Psoas muscle (tissue), 8 donors: ENCODE measurements around the gene FBXW5. TPM values are rescaled to one million over a fixed set of nuclear protein-coding genes. Genes with fewer than 3 reads are reported as not detected.

Source experiments
- ATAC-seq, 4 donors: fragments of 200-7000 bp; cut with Tn5 transposase; one replicate each; pipeline ENCODE4 v1.9.1; 2020; ENCODE audit warnings: moderate library complexity in 3 of 4, mild to moderate bottlenecking in 2 of 4
- DNase-seq, 2 donors: peaks; one replicate each; pipeline ENCODE4 v3.0.0-alpha.2; 2020
- H3K27ac ChIP-seq: fragments of 200-600 bp; one replicate; pipeline ENCODE4 v1.8.0; 2022
- H3K27me3 ChIP-seq, 3 donors: fragments of 200-600 bp in 1 of 3; one replicate each; pipeline versions ENCODE4 v1.6.1 to v1.8.0; 2013 to 2022; ENCODE audit warnings: low read length in 2 of 3, mild to moderate bottlenecking in 2 of 3, moderate library complexity in 1 of 3; ENCODE audit not compliant: insufficient read depth in 3 of 3
- H3K36me3 ChIP-seq, 2 donors: fragments of 200-600 bp in 1 of 2; one replicate each; pipeline versions ENCODE4 v1.6.1 to v1.8.0; 2013 to 2022; ENCODE audit warnings: low read depth in 1 of 2, mild to moderate bottlenecking in 1 of 2, moderate library complexity in 1 of 2; ENCODE audit not compliant: insufficient read depth in 1 of 2
- H3K4me1 ChIP-seq: fragments of 200-600 bp; one replicate; pipeline ENCODE4 v1.8.0; 2022
- H3K4me3 ChIP-seq: fragments of 200-600 bp; one replicate; pipeline ENCODE4 v1.8.0; 2022; ENCODE audit warnings: mild to moderate bottlenecking
- H3K9me3 ChIP-seq: fragments of 200-600 bp; one replicate; pipeline ENCODE4 v1.8.0; 2022
- WGBS, 3 donors: extraction: QIAGEN DNeasy Blood & Tissue Kit; methylation state at CpG; one replicate each; pipeline versions ENCODE4 v1.1.6 to v1.1.7; 2013; 5-methylcytosine and 5-hydroxymethylcytosine counted together
- intact Hi-C, 2 donors: fragments of 100-400 bp; cut with DNase I; formaldehyde crosslinking; loops; one replicate each; pipeline versions ENCODE4 v1.11.0 to v1.14.2; 2022
- polyA plus RNA-seq, 3 donors: library from polyadenylated mRNA; stranded (reverse); fragments of 200-250 nt; gene quantifications; one replicate each; pipeline ENCODE4 v1.2.3, GENCODE V29; 2013
- total RNA-seq, 4 donors: library from RNA; stranded (reverse); fragmentation: NEBNext Ultra II Directional in 2 of 4; extraction: Animal tissue kit (Norgen Biotek cat#: 25700) in 2 of 4; gene quantifications; one replicate each; pipeline versions ENCODE4 v1.2.1 to v1.2.4, GENCODE V29; 2021 to 2023
- TF ChIP-seq, protein P1 (sequence below): fragments of 200-600 bp; IDR thresholded peaks from one replicate; pipeline ENCODE4 v1.8.0; 2022; ENCODE audit warnings: antibody characterized with exemption
- donor health status: healthy with polysubstance abuse.
- donor health status: DM: no; HTN: no; CAD: no; lungs with moderate emphysema.
- donor health status: Bipolar disorder and iron deficiency.
- donor health status: healthy.
- donor health status: DM: yes; HTN: yes; CAD: no.
- donor health status: DM: no; HTN: no; CAD: no.
- donor health status: DM: no; HTN: no; CAD: no.
- donor health status: DM: yes; HTN: yes; CAD: no.

FBXW5 gene
- total and polyA plus RNA-seq, 7 donors = 135 to 261 (median 202) TPM

DNA sequence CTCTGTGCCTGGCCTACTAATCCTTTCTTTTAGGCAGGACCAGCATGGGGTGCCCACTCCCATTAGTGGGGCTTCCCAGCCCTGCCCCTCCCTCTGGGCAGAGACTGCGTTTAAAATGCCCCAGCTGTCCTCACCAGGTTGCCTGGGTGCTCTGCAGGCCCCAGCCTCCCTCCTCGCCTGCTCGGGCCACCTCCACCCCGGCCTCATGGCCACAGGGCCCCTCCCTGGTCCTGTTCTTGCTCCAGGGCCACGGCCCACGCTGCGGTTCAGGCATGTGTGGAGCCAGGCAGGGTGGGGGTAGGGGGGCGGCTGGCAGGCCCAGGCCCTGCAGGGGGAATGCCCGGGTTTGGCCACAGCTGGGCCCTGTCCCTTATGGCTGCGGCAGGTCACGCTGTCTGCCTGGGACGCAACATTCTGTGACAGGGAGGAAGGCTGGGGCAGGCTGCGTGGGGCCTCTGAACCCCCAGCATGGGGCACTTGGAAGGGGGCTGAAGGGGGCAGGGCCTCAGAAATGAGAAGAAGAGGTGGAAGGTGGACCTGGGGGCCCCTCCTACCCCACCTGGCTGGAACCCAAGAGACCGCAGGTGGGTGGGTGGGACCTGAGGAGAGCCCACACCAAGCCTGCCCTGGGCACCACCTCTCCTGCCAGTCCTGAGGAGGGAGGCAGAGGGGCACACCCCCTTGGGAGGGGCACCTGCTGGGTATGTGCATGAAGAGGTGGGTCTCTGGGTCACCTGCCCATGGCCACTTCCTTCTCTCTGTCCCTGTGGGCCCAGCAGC is 7.2 kb upstream of the FBXW5 start, which contains the start of gene LCN12:
TSS of gene LCN12 (plus strand) at position 733 of the 780 bp plus-strand sequence. CDS start 55 bp downstream, outside the sequence.
- Histone ChIP-seq H3K27ac (no peak within 1 kb of the TSS), H3K4me3 (no peak within 1 kb of the TSS), H3K27me3 (no peaks in the 10 kb centered on the region), H3K9me3 (no peaks in the 10 kb centered on the region), H3K4me1 (peaks cover 20% of the 10 kb centered on the region), H3K36me3 (no peaks in the 10 kb centered on the region)
- TF ChIP-seq, protein P1, sequence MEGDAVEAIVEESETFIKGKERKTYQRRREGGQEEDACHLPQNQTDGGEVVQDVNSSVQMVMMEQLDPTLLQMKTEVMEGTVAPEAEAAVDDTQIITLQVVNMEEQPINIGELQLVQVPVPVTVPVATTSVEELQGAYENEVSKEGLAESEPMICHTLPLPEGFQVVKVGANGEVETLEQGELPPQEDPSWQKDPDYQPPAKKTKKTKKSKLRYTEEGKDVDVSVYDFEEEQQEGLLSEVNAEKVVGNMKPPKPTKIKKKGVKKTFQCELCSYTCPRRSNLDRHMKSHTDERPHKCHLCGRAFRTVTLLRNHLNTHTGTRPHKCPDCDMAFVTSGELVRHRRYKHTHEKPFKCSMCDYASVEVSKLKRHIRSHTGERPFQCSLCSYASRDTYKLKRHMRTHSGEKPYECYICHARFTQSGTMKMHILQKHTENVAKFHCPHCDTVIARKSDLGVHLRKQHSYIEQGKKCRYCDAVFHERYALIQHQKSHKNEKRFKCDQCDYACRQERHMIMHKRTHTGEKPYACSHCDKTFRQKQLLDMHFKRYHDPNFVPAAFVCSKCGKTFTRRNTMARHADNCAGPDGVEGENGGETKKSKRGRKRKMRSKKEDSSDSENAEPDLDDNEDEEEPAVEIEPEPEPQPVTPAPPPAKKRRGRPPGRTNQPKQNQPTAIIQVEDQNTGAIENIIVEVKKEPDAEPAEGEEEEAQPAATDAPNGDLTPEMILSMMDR = no peak
- DNase-seq (peak in 1 of 2 donors; percentile 13), ATAC-seq (no peak)
- WGBS, 3 donors = 65 to 87% (median 70%) methylated on average over 13 to 14 of the region's 14 CpGs
- intact Hi-C loops = loop anchor here in 1 of 2 donors (5.0 kb wide), 1 partner anchor 159 kb away; the partner anchor contains the start of gene TMEM141

DNA sequence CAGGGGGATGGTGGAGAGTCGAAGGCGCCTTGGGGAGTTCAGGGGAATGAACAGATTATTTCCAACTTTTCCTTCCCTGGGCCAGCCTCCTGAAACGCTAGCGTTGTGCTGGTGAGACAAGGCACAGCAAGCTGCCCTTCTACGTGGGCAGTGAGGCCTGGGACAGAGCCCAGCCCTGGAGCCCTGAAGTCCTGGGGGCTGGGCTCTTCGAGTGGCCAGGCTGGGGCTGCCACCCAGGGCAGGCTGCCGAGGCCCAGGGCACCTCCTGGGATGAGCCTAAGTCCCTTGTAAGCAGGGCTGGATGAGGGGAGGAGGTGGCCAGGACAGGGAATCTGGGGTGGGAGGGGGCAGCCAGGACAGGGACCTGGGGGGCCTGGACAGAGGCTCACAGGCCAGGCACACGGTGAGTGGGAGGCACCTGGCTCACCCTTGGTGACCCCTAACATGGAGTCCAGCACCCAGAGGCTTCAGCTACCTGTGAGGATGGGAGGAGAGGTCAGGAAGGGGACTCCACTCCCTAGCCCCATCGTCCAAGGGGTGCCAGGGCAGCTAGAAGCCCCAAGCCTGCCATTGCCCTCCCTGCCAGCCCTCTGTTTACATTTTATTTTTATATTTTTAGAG is 6.2 kb upstream of the FBXW5 start:
- Histone ChIP-seq H3K4me3 (peak overlapping the region; percentile 85), H3K27me3 (no peaks in the 10 kb centered on the region), H3K4me1 (peaks cover 20% of the 10 kb centered on the region), H3K36me3 (no peaks in the 10 kb centered on the region), H3K27ac (peak overlapping the region; percentile 87), H3K9me3 (no peaks in the 10 kb centered on the region)
- peak in 1 of 2 donors; percentile 21 for DNase-seq
- WGBS, 3 donors = 27 to 34% (median 33%) methylated on average over 8 to 9 of the region's 9 CpGs
- intact Hi-C loops = loop anchor here in 1 of 2 donors (5.0 kb wide), 1 partner anchor 158 kb away; the partner anchor contains the start of gene TMEM141
- peak in 3 of 4 donors; percentile 10 to 28 (median 21) for ATAC-seq
- TF ChIP-seq, protein P1 = no peak

DNA sequence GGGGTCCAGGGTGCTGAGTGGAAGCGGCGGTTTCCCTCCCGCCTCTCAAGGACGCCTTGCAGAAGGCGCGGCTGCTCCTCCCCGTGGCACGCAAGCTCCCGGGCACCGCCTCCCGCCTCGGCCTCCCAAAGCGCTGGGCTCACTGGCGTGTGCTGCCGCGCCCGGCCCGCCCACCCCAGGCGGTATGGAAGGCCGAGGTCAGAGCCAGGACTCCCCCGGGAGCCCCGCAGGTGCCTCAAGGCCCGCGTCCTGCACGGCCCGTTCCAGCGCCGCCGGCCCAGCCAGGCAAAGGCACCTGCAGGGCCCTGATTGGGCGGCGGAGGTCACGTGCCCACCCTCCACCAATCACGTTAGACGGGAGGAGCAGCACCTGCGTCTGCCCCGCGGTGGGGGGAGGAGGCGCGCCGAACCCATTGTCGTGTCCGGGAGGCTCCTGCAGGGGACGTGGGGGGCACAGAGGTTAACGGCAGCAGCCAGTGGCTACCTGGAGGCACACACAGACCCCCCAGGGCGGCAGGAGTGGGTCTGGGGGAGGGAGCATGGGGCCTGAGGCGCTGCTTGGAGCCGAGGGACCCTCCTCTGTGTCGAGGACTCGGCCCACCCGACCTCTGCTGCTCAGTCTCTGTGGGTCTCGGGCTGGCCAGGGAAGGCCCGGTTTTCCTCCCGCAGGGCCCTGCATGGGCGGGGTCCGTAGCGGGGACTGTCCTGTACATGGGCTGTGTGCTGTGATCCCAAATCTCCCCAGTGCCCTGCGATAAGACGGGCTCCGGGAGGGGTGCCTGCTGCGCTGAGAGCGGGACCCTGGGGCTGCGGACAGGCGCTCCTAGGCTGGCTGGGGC is 5.5 kb upstream of the FBXW5 start:
- DNase-seq = peak; percentile 94 to 96
- Histone ChIP-seq H3K27ac (peak overlapping the region; percentile 87), H3K27me3 (no peaks in the 10 kb centered on the region), H3K9me3 (no peaks in the 10 kb centered on the region), H3K4me3 (peak overlapping the region; percentile 85), H3K4me1 (peaks cover 20% of the 10 kb centered on the region), H3K36me3 (no peaks in the 10 kb centered on the region)
- intact Hi-C loops = loop anchor here (2.0 to 5.0 kb wide), 4 partner anchors 42 to 158 kb away; partner anchors contain the start of genes PAXX (in 1 of the 2), PHPT1 (in 1 of the 2) and TMEM141 (in 1 of the 2)
- peak; percentile 87 to 93 (median 89) for ATAC-seq
- 2 to 3% (median 3%) methylated on average over 40 to 63 of the region's 63 CpGs for WGBS, 3 donors
- TF ChIP-seq, protein P1 = no peak

DNA sequence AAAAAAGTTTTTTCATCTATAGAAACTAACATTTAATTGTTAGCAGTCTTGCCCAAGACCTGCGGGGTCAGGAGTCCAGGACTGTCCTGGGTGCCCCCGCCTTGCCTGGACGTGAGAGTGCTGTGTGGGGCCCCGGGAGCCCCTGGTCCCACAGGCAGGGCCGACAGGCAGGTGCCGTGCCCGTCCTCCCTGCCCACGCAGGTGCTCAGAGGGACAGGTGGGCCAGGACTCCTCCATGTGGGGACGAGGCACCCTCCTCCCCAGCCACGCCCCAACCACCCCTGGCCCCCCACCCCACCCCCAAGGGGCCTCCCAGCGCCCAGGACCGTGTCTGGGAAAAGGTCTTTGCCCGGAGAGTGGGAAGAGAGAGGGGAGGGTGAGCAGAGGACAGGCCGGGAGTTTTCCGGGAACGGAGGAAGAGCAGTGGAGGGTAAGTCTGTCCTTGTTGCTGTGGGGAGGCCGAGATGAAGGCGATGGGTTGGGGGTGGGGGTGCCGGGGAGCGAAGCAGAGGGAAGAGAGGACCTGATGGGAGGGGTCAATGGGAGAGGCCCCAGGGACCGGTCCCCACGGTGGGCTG is 4.8 kb upstream of the FBXW5 start:
- peak in 1 of 2 donors; percentile 13 for DNase-seq
- peak overlapping the region; percentile 85 for H3K4me3 ChIP-seq
- 17 to 23% (median 18%) methylated on average over 17 to 22 of the region's 22 CpGs for WGBS, 3 donors
- no peaks in the 10 kb centered on the region for H3K36me3 ChIP-seq
- ATAC-seq = peak in 3 of 4 donors; percentile 1 to 6 (median 2)
- TF ChIP-seq, protein P1 = no peak
- no peaks in the 10 kb centered on the region for H3K27me3 ChIP-seq
- H3K27ac ChIP-seq = peak overlapping the region; percentile 87
- intact Hi-C loops = loop anchor here (2.0 to 5.0 kb wide), 3 partner anchors 43 to 102 kb away; partner anchors contain the start of genes PAXX (in 1 of the 2) and PHPT1 (in 1 of the 2)
- no peaks in the 10 kb centered on the region for H3K9me3 ChIP-seq
- peaks cover 20% of the 10 kb centered on the region for H3K4me1 ChIP-seq
